ENCODE data around the gene GNL2. TPM values are rescaled to one million over a fixed set of nuclear protein-coding genes. Genes with fewer than 3 reads are reported as not detected.

GNL2 gene
- total and polyA plus RNA-seq, 9 of the 15 experiments (the other 6 are each of a cell fraction or from before 2014, with no cell fraction given), result 156 to 371 (median 263) TPM

DNA sequence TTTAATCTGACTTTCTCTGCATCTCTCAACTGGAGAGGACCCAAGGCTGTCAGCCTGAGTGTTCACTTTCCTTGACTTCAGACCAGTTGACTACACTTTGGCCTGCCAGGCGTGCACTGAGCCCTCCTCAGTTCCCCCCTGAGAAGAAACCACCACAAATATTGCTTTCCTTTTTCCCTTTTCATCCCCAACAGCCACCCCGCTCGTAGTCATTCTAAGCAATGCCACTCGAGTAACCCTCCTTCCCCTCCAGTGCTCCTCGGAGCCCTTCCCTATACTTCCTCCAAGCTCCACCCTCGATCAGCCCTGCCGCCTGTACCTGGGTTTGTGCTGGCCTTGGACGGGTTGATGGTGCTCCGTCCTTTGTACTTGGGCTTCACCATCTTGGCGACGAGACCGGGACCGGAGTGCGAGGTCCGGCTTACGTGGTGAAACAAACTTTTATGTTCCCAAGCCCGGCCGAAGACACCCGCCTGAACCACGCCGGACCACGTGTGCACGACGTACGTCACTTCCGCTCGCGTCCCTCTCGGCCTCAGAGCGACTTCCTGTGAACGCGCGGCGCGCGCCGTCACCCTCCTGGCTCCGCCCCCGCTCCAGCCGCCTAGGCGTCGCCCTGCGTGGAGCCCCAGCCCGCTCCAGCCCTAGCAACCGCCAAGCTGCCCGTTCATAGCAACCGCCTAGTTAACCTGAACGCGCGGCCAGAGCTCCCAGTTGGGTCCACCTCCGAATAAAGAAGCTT, at the start of gene GNL2 (continued):
- TF ChIP-seq ZNF407 (IDR thresholded peaks at IDR 0.05; ENCODE audit: low read depth), result no peak
- no peak for TF ChIP-seq CREBBP (IDR thresholded peaks at IDR 0.05; ENCODE audit: low read depth, low read length)
- no peak for TF ChIP-seq NFXL1 (CRISPR knock-in tag; IDR thresholded peaks at IDR 0.05)
- TF ChIP-seq, protein P1, sequence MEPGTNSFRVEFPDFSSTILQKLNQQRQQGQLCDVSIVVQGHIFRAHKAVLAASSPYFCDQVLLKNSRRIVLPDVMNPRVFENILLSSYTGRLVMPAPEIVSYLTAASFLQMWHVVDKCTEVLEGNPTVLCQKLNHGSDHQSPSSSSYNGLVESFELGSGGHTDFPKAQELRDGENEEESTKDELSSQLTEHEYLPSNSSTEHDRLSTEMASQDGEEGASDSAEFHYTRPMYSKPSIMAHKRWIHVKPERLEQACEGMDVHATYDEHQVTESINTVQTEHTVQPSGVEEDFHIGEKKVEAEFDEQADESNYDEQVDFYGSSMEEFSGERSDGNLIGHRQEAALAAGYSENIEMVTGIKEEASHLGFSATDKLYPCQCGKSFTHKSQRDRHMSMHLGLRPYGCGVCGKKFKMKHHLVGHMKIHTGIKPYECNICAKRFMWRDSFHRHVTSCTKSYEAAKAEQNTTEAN (CRISPR knock-in tag; IDR thresholded peaks at IDR 0.05), result 0 out of 2 replicates have a peak, but pooled peaks have one; percentile 70
- TF ChIP-seq FOXA3 (CRISPR knock-in tag; conservative IDR thresholded peaks at IDR 0.05 in 1 of 2, IDR thresholded peaks at IDR 0.05 in 1 of 2), result no peak
- TF ChIP-seq NCOA6 (IDR thresholded peaks at IDR 0.05), result no peak
- TF ChIP-seq MEF2A (IDR thresholded peaks at IDR 0.05; ENCODE audit: control insufficient read depth, low read depth, low read length), result no peak
- TF ChIP-seq CBFA2T2 (conservative IDR thresholded peaks at IDR 0.05), result 0 out of 2 replicates have a peak, but pooled peaks have one; percentile 16
- TF ChIP-seq TCF15 (CRISPR knock-in tag; IDR thresholded peaks at IDR 0.05), result no peak
- peak; percentile 82 for TF ChIP-seq ETV1 (tag; conservative IDR thresholded peaks at IDR 0.05; ENCODE audit: low read depth)
- TF ChIP-seq ZNF668 (CRISPR knock-in tag; IDR thresholded peaks at IDR 0.05), result no peak
- TF ChIP-seq HNRNPUL1 (IDR thresholded peaks at IDR 0.05; ENCODE audit: low read length), result no peak
- TF ChIP-seq RBM22 (IDR thresholded peaks at IDR 0.05; ENCODE audit: low read depth, low read length, poor library complexity, severe bottlenecking), result no peak
- 0 out of 2 replicates have a peak, but pooled peaks have one; percentile 50 for TF ChIP-seq KLF13 (tag; IDR thresholded peaks at IDR 0.05; ENCODE audit: borderline replicate concordance, low read depth)
- TF ChIP-seq, protein P2, sequence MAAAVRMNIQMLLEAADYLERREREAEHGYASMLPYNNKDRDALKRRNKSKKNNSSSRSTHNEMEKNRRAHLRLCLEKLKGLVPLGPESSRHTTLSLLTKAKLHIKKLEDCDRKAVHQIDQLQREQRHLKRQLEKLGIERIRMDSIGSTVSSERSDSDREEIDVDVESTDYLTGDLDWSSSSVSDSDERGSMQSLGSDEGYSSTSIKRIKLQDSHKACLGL (CRISPR knock-in tag; IDR thresholded peaks at IDR 0.05; ENCODE audit: borderline replicate concordance, poor library complexity, severe bottlenecking), result peak; percentile 93
